GM12865 (cell line): ENCODE measurements around the gene POLDIP3.
"Not testable (repeated sequence)": the region's sequence is repeated elsewhere in the genome, so short reads cannot be mapped to it uniquely, and the experiment has no call there.

Experiments
- DNase-seq: peaks from one replicate; pipeline ENCODE4 v3.0.0; 2010; ENCODE audit warnings: low read depth
- H3K4me3 ChIP-seq: 2 replicates; pipeline ENCODE4 v1.5.1; 2011; ENCODE audit warnings: mild to moderate bottlenecking, low read depth, low read length, control low read depth
- CTCF ChIP-seq: IDR thresholded peaks from 2 replicates; pipeline ENCODE4 v1.5.1; 2011; ENCODE audit warnings: low read length, control low read depth, low read depth, inconsistent platforms; ENCODE audit not compliant: insufficient read depth; ENCODE audit errors: missing control alignments

The POLDIP3 gene

GRCh38 chr22:42617155-42617983 lies 2.7 kb upstream of the POLDIP3 start:
- DNase-seq: no peak
- no peak for TF ChIP-seq CTCF
- no peak overlapping the region for H3K4me3 ChIP-seq

- DNase-seq: not testable (repeated sequence)
Measured at GRCh38 chr22:42615860-42616175, 1.1 kb upstream of the POLDIP3 start.

GRCh38 chr22:42615092-42615859 lies 593 bp upstream of the POLDIP3 start:
- H3K4me3 ChIP-seq: peak overlapping the region; percentile 26
- peak; percentile 99 for DNase-seq
- no peak for TF ChIP-seq CTCF

More at GRCh38 chr22:42615860-42616175, 1.1 kb upstream of the POLDIP3 start:
- H3K4me3 ChIP-seq: peak overlapping the region; percentile 26

GRCh38 chr22:42613872-42614301 lies 796 bp downstream of the POLDIP3 start:
- H3K4me3 ChIP-seq: peak overlapping the region; percentile 68
- peak; percentile 63 for DNase-seq
- TF ChIP-seq CTCF: no peak

- DNase-seq: no peak
- no peak for TF ChIP-seq CTCF
- H3K4me3 ChIP-seq: no peak overlapping the region
Measured at GRCh38 chr22:42612336-42612735, 2.3 kb downstream of the POLDIP3 start.

- H3K4me3 ChIP-seq: no peak overlapping the region
- no peak for DNase-seq
- no peak for TF ChIP-seq CTCF
Measured at GRCh38 chr22:42611051-42611450, 3.6 kb downstream of the POLDIP3 start.

- no peak for TF ChIP-seq CTCF
- no peak overlapping the region for H3K4me3 ChIP-seq
- no peak for DNase-seq
Measured at GRCh38 chr22:42610186-42610585, 4.5 kb downstream of the POLDIP3 start.
